Right lobe of liver (tissue), 4 donors: ENCODE results near the gene ACAD11.

Source experiments
- POLR2A ChIP-seq: fragments of 450-650 bp; IDR thresholded peaks from one replicate; pipeline ENCODE4 v1.6.1; 2017; ENCODE audit warnings: antibody characterized with exemption, mild to moderate bottlenecking
- TF ChIP-seq, protein P1 (sequence below), 4 donors: fragments of 200-600 bp in 3 of 4; fragments of 450-650 bp in 1 of 4; IDR thresholded peaks; one replicate each; pipeline versions ENCODE4 v1.5.1 to v1.8.0; 2016 to 2022; ENCODE audit warnings: antibody characterized with exemption in 4 of 4, mild to moderate bottlenecking in 2 of 4
- donor health status: DM: no; HTN: no; CAD: no.
- donor health status: DM: no; HTN: no; CAD: no.
- donor health status: DM: no; HTN: yes; CAD: no.

DNA sequence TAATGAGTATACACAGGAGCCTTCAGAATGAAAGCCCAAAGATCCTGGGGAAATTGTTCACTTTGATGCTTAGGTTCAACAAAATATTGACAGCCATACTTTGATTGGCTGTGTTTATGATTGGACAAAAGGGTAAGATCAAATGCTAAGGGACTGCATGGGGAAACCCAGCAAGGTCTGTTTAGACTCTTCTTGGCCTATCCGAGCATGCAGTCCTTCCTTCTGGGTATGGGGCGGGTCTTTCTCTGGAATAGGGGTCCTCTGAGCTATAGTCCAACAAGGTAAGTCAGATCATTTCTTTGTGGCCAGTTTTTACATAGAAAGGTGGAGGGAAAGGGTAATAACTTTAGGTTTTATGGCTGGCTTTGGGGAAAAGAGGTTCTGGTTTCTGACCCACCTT, 115.5 kb downstream of the ACAD11 start:
- TF ChIP-seq, protein P1, sequence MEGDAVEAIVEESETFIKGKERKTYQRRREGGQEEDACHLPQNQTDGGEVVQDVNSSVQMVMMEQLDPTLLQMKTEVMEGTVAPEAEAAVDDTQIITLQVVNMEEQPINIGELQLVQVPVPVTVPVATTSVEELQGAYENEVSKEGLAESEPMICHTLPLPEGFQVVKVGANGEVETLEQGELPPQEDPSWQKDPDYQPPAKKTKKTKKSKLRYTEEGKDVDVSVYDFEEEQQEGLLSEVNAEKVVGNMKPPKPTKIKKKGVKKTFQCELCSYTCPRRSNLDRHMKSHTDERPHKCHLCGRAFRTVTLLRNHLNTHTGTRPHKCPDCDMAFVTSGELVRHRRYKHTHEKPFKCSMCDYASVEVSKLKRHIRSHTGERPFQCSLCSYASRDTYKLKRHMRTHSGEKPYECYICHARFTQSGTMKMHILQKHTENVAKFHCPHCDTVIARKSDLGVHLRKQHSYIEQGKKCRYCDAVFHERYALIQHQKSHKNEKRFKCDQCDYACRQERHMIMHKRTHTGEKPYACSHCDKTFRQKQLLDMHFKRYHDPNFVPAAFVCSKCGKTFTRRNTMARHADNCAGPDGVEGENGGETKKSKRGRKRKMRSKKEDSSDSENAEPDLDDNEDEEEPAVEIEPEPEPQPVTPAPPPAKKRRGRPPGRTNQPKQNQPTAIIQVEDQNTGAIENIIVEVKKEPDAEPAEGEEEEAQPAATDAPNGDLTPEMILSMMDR (IDR thresholded peaks at IDR 0.05), result no peak
- TF ChIP-seq POLR2A, result no peak
